CD14-positive monocyte (primary cell): Measurements from ENCODE around the gene RNF212. TPM values are rescaled to one million over a fixed set of nuclear protein-coding genes. Genes with fewer than 3 reads are reported as not detected.

Experiments
- DNase-seq, 3 donors: peaks; one replicate each; pipeline ENCODE4 v3.0.0-alpha.2; 2011 to 2022
- H2AFZ ChIP-seq: 2 replicates; pipeline ENCODE4 v1.6.0; 2012; ENCODE audit warnings: mild to moderate bottlenecking, low read depth, low read length, inconsistent platforms; ENCODE audit not compliant: insufficient read depth, poor library complexity, severe bottlenecking
- H3K27ac ChIP-seq, 2 donors: 1 replicate in 1 of 2; 2 replicates in 1 of 2; pipeline ENCODE4 v1.5.1; 2012 to 2013; ENCODE audit warnings: low read length in 2 of 2, control low read depth in 1 of 2, inconsistent platforms in 1 of 2, low read depth in 1 of 2, mild to moderate bottlenecking in 1 of 2
- H3K27me3 ChIP-seq, 2 donors: one replicate each; pipeline versions ENCODE4 v1.6.0 to v1.6.1; 2011 to 2013; ENCODE audit warnings: low read length in 2 of 2; ENCODE audit not compliant: control insufficient read depth in 2 of 2, insufficient read depth in 2 of 2
- H3K36me3 ChIP-seq, 2 donors: replicated peaks in 1 of 2; 1 replicate in 1 of 2; 2 replicates in 1 of 2; pipeline versions ENCODE4 v1.5.1 to v1.6.1; 2012 to 2013; ENCODE audit warnings: low read length in 2 of 2, control low read depth in 1 of 2, inconsistent platforms in 1 of 2, mild to moderate bottlenecking in 1 of 2; ENCODE audit not compliant: insufficient read depth in 2 of 2, control insufficient read depth in 1 of 2
- H3K4me1 ChIP-seq, 2 donors: 1 replicate in 1 of 2; 2 replicates in 1 of 2; pipeline versions ENCODE4 v1.5.1 to v1.6.1; 2012 to 2013; ENCODE audit warnings: low read length in 2 of 2, control low read depth in 1 of 2, inconsistent platforms in 1 of 2, mild to moderate bottlenecking in 1 of 2, moderate library complexity in 1 of 2; ENCODE audit not compliant: insufficient read depth in 2 of 2, control insufficient read depth in 1 of 2
- H3K4me2 ChIP-seq: replicated peaks from 2 replicates; pipeline ENCODE3; 2012; ENCODE audit warnings: low read length, moderate library complexity, mild to moderate bottlenecking; ENCODE audit not compliant: poor library complexity, severe bottlenecking; ENCODE audit errors: extremely low read depth
- H3K4me3 ChIP-seq, 3 experiments: fragments of 200-600 bp in 1 of 3; sonication (generic) in 1 of 3; replicated peaks in 1 of 3; 1 replicate in 2 of 3; 2 replicates in 1 of 3; pipeline ENCODE4 v1.5.1; 2011 to 2013; ENCODE audit warnings: low read length in 3 of 3, mild to moderate bottlenecking in 3 of 3, control low read depth in 2 of 3, low read depth in 2 of 3, inconsistent platforms in 1 of 3, moderate library complexity in 1 of 3
- H3K79me2 ChIP-seq: 2 replicates; pipeline ENCODE4 v1.6.0; 2012; ENCODE audit warnings: mild to moderate bottlenecking, control low read depth, inconsistent platforms, low read length, moderate library complexity; ENCODE audit not compliant: insufficient read depth
- H3K9ac ChIP-seq: 2 replicates; pipeline ENCODE4 v1.6.0; 2017; ENCODE audit warnings: low read length, mild to moderate bottlenecking; ENCODE audit not compliant: insufficient read depth, poor library complexity, severe bottlenecking
- H3K9me3 ChIP-seq, 2 donors: replicated peaks in 1 of 2; 1 replicate in 1 of 2; 2 replicates in 1 of 2; pipeline versions ENCODE4 v1.5.1 to v1.6.1; 2012 to 2013; ENCODE audit warnings: low read length in 2 of 2, control low read depth in 1 of 2; ENCODE audit not compliant: control insufficient read depth in 1 of 2, insufficient read depth in 1 of 2
- H4K20me1 ChIP-seq: 2 replicates; pipeline ENCODE4 v1.6.0; 2012; ENCODE audit warnings: mild to moderate bottlenecking, low read length, control low read depth, moderate library complexity; ENCODE audit not compliant: insufficient read depth
- H3K27ac Mint-ChIP-seq, 7 donors: one replicate each; pipeline ENCODE4 v1.8.0; 2020; ENCODE audit warnings: mild to moderate bottlenecking in 7 of 7, mixed read lengths in 7 of 7, moderate library complexity in 6 of 7, inconsistent platforms in 2 of 7
- H3K27me3 Mint-ChIP-seq, 3 donors: one replicate each; pipeline ENCODE4 v1.8.0; 2021 to 2022; ENCODE audit warnings: low read depth in 3 of 3, mild to moderate bottlenecking in 3 of 3, mixed read lengths in 3 of 3, moderate library complexity in 3 of 3, inconsistent platforms in 1 of 3
- H3K36me3 Mint-ChIP-seq, 2 donors: one replicate each; pipeline ENCODE4 v1.8.0; 2020; ENCODE audit warnings: mixed read lengths in 2 of 2, inconsistent platforms in 1 of 2, mild to moderate bottlenecking in 1 of 2
- H3K4me1 Mint-ChIP-seq: one replicate; pipeline ENCODE4 v1.8.0; 2020; ENCODE audit warnings: mild to moderate bottlenecking, mixed read lengths
- H3K4me3 Mint-ChIP-seq, 2 donors: one replicate each; pipeline ENCODE4 v1.8.0; 2020; ENCODE audit warnings: mild to moderate bottlenecking in 2 of 2, mixed read lengths in 2 of 2, moderate library complexity in 1 of 2
- H3K9me3 Mint-ChIP-seq, 7 donors: one replicate each; pipeline ENCODE4 v1.8.0; 2020 to 2022; ENCODE audit warnings: mixed read lengths in 7 of 7, mild to moderate bottlenecking in 6 of 7, moderate library complexity in 6 of 7, inconsistent platforms in 2 of 7
- CTCF ChIP-seq: fragments of 200-600 bp; IDR thresholded peaks from one replicate; pipeline ENCODE4 v1.8.0; 2022; ENCODE audit warnings: antibody characterized with exemption, mild to moderate bottlenecking
- WGBS: methylation state at CpG from one replicate; pipeline ENCODE4 v1.1.5; 2013; ENCODE audit warnings: missing lambda C conversion rate; ENCODE audit not compliant: insufficient coverage; 5-methylcytosine and 5-hydroxymethylcytosine counted together
- intact Hi-C, 2 donors: fragments of 100-400 bp; cut with micrococcal nuclease; formaldehyde crosslinking; loops; one replicate each; pipeline versions ENCODE4 v1.15.0 to v1.15.1; 2023
- polyA plus RNA-seq, 3 donors: library from polyadenylated mRNA; depleted of rRNA in 1 of 3; unstranded in 2 of 3; stranded (reverse) in 1 of 3; fragments of 300-500 nt in 2 of 3; fragments of >200 nt in 1 of 3; fragmentation: Illumina TruSeq in 2 of 3; gene quantifications; 1 replicate in 2 of 3; 2 replicates in 1 of 3; pipeline ENCODE4 v1.2.3, GENCODE V29; 2012 to 2021

The RNF212 gene
- polyA plus RNA-seq, 3 donors: 0.17 to 0.83 TPM; not detected in 1

GRCh38 chr4:1080432-1080831 lies 32.9 kb downstream of the RNF212 start:
- Histone ChIP-seq H3K79me2 (no peaks in the 10 kb centered on the region), H3K4me2 (no peak overlapping the region), H4K20me1 (no peaks in the 10 kb centered on the region), H3K9me3 (peaks cover 0 to 3% of the 10 kb centered on the region in 2 donors), H3K4me1 (peaks cover 22 to 24% of the 10 kb centered on the region in 2 donors), H3K36me3 (no peaks in the 10 kb centered on the region), H3K27ac (no peak overlapping the region), H2AFZ (no peak overlapping the region), H3K4me3 (no peak overlapping the region), H3K9ac (no peak overlapping the region), H3K27me3 (no peaks in the 10 kb centered on the region)
- H3K9me3 Mint-ChIP-seq: peaks cover 0 to 11% (median 0%) of the 10 kb centered on the region in 7 donors
- DNase-seq: no peak
- peaks cover 0 to 3% of the 10 kb centered on the region in 2 donors for H3K36me3 Mint-ChIP-seq
- peak overlapping the region in 1 of 2 donors; percentile 7 for H3K4me3 Mint-ChIP-seq
- peaks cover 26% of the 10 kb centered on the region for H3K4me1 Mint-ChIP-seq
- TF ChIP-seq CTCF: no peak
- intact Hi-C loops: loop anchor here in 1 of 2 donors (5.0 kb wide), 1 partner anchor 38 kb away; no protein-coding TSS in a partner anchor
- H3K27ac Mint-ChIP-seq: peak overlapping the region in 2 of 7 donors; percentile 73 to 90
- WGBS: 93% methylated on average over 7 of the region's 9 CpGs
- H3K27me3 Mint-ChIP-seq: peaks cover 7 to 16% (median 9%) of the 10 kb centered on the region in 3 donors

GRCh38 chr4:1079711-1080265 lies 33.6 kb downstream of the RNF212 start:
- no peak overlapping the region for H3K27ac Mint-ChIP-seq
- no peak overlapping the region for H3K4me2 ChIP-seq
- no peaks in the 10 kb centered on the region for H3K79me2 ChIP-seq
- intact Hi-C loops: loop anchor here in 1 of 2 donors (5.0 kb wide), 1 partner anchor 37 kb away; no protein-coding TSS in a partner anchor
- no peak overlapping the region for H3K27ac ChIP-seq
- H3K4me1 Mint-ChIP-seq: peaks cover 26% of the 10 kb centered on the region
- no peak for DNase-seq
- no peaks in the 10 kb centered on the region for H3K36me3 ChIP-seq
- H3K4me3 ChIP-seq: no peak overlapping the region
- peaks cover 7 to 16% (median 8%) of the 10 kb centered on the region in 3 donors for H3K27me3 Mint-ChIP-seq
- H3K4me1 ChIP-seq: peaks cover 22 to 24% of the 10 kb centered on the region in 2 donors
- peaks cover 0 to 3% of the 10 kb centered on the region in 2 donors for H3K36me3 Mint-ChIP-seq
- H3K9me3 Mint-ChIP-seq: peaks cover 0 to 11% (median 0%) of the 10 kb centered on the region in 7 donors
- H3K4me3 Mint-ChIP-seq: peak overlapping the region in 1 of 2 donors; percentile 14
- H3K9me3 ChIP-seq: peaks cover 0 to 3% of the 10 kb centered on the region in 2 donors
- H2AFZ ChIP-seq: no peak overlapping the region
- no peak overlapping the region for H3K9ac ChIP-seq
- H3K27me3 ChIP-seq: no peaks in the 10 kb centered on the region
- H4K20me1 ChIP-seq: no peaks in the 10 kb centered on the region
- TF ChIP-seq CTCF: no peak
- 86% methylated on average over 10 of the region's 17 CpGs for WGBS
